ENCODE results near the gene GTF2F2. TPM values are rescaled to one million over a fixed set of nuclear protein-coding genes. Genes with fewer than 3 reads are reported as not detected.

GTF2F2 gene
- total RNA-seq, 4 donors from 2014 or later = 11.5 to 16.9 (median 13.3) TPM

- Histone ChIP-seq H3K27ac (no peak overlapping the region), H3K4me1 (no peaks in the 10 kb centered on the region), H3K27me3 (no peaks in the 10 kb centered on the region), H3K9me3 (no peaks in the 10 kb centered on the region), H3K4me3 (no peak overlapping the region), H3K36me3 (no peaks in the 10 kb centered on the region)
- DNase-seq (peak in 1 of 2 donors; percentile 4), ATAC-seq (peak; percentile 68 to 69)
- TF ChIP-seq POLR2A (IDR thresholded peaks at IDR 0.05) = no peak
- TF ChIP-seq, protein P1, sequence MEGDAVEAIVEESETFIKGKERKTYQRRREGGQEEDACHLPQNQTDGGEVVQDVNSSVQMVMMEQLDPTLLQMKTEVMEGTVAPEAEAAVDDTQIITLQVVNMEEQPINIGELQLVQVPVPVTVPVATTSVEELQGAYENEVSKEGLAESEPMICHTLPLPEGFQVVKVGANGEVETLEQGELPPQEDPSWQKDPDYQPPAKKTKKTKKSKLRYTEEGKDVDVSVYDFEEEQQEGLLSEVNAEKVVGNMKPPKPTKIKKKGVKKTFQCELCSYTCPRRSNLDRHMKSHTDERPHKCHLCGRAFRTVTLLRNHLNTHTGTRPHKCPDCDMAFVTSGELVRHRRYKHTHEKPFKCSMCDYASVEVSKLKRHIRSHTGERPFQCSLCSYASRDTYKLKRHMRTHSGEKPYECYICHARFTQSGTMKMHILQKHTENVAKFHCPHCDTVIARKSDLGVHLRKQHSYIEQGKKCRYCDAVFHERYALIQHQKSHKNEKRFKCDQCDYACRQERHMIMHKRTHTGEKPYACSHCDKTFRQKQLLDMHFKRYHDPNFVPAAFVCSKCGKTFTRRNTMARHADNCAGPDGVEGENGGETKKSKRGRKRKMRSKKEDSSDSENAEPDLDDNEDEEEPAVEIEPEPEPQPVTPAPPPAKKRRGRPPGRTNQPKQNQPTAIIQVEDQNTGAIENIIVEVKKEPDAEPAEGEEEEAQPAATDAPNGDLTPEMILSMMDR (IDR thresholded peaks at IDR 0.05 in 4 of 5, conservative IDR thresholded peaks at IDR 0.05 in 1 of 5) = no peak
- in situ Hi-C loops (cut with MboI; ENCODE audit: low sequenced_read_pairs in 4 of 4) = no loop called here
- intact Hi-C loops (cut with DNase I; ENCODE audit: low total_unique reads) = no loop called here
These were observed 47.6 kb downstream of the GTF2F2 start for GRCh38 chr13:45167611-45168554.

GRCh38 chr13:45168555-45168930 lies 48.2 kb downstream of the GTF2F2 start:
- Histone ChIP-seq H3K27me3 (no peaks in the 10 kb centered on the region), H3K27ac (no peak overlapping the region), H3K4me1 (no peaks in the 10 kb centered on the region), H3K9me3 (no peaks in the 10 kb centered on the region), H3K36me3 (no peaks in the 10 kb centered on the region), H3K4me3 (no peak overlapping the region)
- TF ChIP-seq POLR2A (IDR thresholded peaks at IDR 0.05) = no peak
- TF ChIP-seq, protein P1 (IDR thresholded peaks at IDR 0.05 in 4 of 5, conservative IDR thresholded peaks at IDR 0.05 in 1 of 5) = no peak
- no peak for DNase-seq
- in situ Hi-C loops (cut with MboI; ENCODE audit: low sequenced_read_pairs in 4 of 4) (no loop called here), intact Hi-C loops (cut with DNase I; ENCODE audit: low total_unique reads) (no loop called here)
- no peak for ATAC-seq

- ATAC-seq (no peak), DNase-seq (no peak)
- H3K9me3 ChIP-seq = no peaks in the 10 kb centered on the region
- no peak overlapping the region for H3K27ac ChIP-seq
- in situ Hi-C loops (cut with MboI; ENCODE audit: low sequenced_read_pairs in 4 of 4) = loop anchor here in 1 of 4 donors (10.0 kb wide), 1 partner anchor 60 kb away; no protein-coding TSS in a partner anchor
- no peaks in the 10 kb centered on the region for H3K4me1 ChIP-seq
- no peak overlapping the region for H3K4me3 ChIP-seq
- intact Hi-C loops (cut with DNase I; ENCODE audit: low total_unique reads) = no loop called here
- no peaks in the 10 kb centered on the region for H3K36me3 ChIP-seq
- no peaks in the 10 kb centered on the region for H3K27me3 ChIP-seq
- TF ChIP-seq, protein P1 (IDR thresholded peaks at IDR 0.05 in 4 of 5, conservative IDR thresholded peaks at IDR 0.05 in 1 of 5) = no peak
- TF ChIP-seq POLR2A (IDR thresholded peaks at IDR 0.05) = no peak
These were observed 54.2 kb downstream of the GTF2F2 start for GRCh38 chr13:45174478-45174877.

DNA sequence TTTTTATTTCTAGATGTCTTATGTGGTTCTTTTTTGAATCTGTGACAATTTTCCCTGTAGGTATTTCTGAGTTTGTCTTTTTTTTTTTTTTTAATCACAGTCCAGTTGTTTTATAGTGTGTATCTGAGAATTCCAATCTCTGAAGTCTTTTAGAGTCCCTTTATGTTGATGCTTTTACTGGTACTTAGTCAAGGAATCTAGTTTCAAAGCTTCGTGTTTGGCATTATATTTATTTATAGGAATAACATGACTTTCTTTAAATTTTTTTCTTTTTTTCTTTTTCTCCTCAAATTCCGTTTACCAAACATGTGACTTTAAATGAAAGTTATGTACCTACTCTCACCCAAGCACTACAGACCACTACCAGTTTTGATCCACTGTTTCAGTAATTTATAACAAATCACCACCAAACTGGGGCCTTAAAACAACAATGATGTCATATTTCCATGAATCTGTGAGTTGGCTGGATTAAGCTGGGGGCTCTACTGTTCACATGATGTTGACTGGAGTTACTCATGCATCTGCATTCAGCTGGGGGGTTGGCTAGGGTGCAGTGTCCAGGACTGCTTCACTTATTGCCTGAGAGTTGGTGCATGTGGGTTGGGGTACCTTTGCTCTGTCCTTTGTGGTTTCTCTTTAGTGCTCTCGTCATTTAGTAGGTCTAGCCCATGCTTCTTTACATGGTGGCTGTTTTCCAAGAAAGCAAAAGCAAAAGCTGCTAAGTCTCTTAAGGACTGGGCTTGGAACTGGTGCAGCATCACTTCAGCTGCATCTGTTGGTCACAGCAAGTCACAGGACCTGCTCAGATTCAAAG lies 58.2 kb downstream of the GTF2F2 start:
- no peak for DNase-seq
- intact Hi-C loops (cut with DNase I; ENCODE audit: low total_unique reads) (no loop called here), in situ Hi-C loops (cut with MboI; ENCODE audit: low sequenced_read_pairs in 4 of 4) (loop anchor here in 1 of 4 donors (10.0 kb wide), 1 partner anchor 56 kb away; no protein-coding TSS in a partner anchor)
- no peaks in the 10 kb centered on the region for H3K9me3 ChIP-seq
- no peak for TF ChIP-seq POLR2A (IDR thresholded peaks at IDR 0.05)
- TF ChIP-seq, protein P1 (IDR thresholded peaks at IDR 0.05 in 4 of 5, conservative IDR thresholded peaks at IDR 0.05 in 1 of 5) = no peak
- H3K4me3 ChIP-seq = no peak overlapping the region
- H3K27ac ChIP-seq = no peak overlapping the region
- H3K4me1 ChIP-seq = no peaks in the 10 kb centered on the region
- H3K36me3 ChIP-seq = no peaks in the 10 kb centered on the region
- H3K27me3 ChIP-seq = no peaks in the 10 kb centered on the region
- no peak for ATAC-seq
